HepG2 (cell line): ENCODE measurements around the gene RIIAD1.

ENCODE experiments used
- CHD2 ChIP-seq: IDR thresholded peaks from 2 replicates; pipeline ENCODE4 v1.6.1; 2011; ENCODE audit warnings: low read depth, low read length, improper control_type of control experiment
- ELF3 ChIP-seq: IDR thresholded peaks from 2 replicates; pipeline ENCODE4 v1.6.1; 2016; ENCODE audit warnings: missing genetic modification reagents, missing compliant biosample characterization
- HCFC1 ChIP-seq: fragments of 150-350 bp; IDR thresholded peaks from 2 replicates; pipeline ENCODE4 v1.6.1; 2014; ENCODE audit warnings: low read depth, low read length
- POLR2AphosphoS5 ChIP-seq: IDR thresholded peaks from 2 replicates; pipeline ENCODE4 v1.6.1; 2012; ENCODE audit warnings: low read depth, low read length
- ZNF367 ChIP-seq: sonication (generic); formaldehyde crosslinking; IDR thresholded peaks from 2 replicates; pipeline ENCODE4 v1.4.0; 2020; ENCODE audit warnings: missing genetic modification reagents, borderline replicate concordance
- TF ChIP-seq, protein P1 (sequence below): sonication (generic); formaldehyde crosslinking; IDR thresholded peaks from 2 replicates; pipeline ENCODE4 v1.5.0; 2020; ENCODE audit warnings: mild to moderate bottlenecking, missing genetic modification reagents, moderate library complexity

DNA sequence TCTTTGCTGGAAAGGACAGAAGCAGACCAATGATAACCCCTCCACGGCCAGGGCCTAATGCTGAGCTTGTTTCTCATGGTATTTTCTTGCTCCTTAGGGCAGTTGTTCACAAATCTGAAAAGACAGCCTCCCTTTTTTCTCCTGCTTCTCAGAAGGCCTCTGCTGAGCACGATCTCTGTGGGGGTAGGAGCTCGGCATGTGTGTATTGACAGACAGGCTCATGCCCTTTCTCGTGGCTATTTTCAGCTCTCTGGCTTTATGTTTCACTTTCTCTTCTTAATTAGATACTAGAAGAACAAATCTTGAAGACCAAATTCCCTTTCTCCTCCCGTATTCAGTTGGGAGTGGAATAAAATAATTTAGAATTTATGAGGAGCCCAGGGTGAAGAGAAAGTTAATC, 768 bp upstream of the RIIAD1 start:
- TF ChIP-seq ELF3 (CRISPR knock-in tag) (no peak), ZNF367 (CRISPR knock-in tag) (no peak), POLR2AphosphoS5 (no peak), HCFC1 (no peak), CHD2 (no peak)
- TF ChIP-seq, protein P1, sequence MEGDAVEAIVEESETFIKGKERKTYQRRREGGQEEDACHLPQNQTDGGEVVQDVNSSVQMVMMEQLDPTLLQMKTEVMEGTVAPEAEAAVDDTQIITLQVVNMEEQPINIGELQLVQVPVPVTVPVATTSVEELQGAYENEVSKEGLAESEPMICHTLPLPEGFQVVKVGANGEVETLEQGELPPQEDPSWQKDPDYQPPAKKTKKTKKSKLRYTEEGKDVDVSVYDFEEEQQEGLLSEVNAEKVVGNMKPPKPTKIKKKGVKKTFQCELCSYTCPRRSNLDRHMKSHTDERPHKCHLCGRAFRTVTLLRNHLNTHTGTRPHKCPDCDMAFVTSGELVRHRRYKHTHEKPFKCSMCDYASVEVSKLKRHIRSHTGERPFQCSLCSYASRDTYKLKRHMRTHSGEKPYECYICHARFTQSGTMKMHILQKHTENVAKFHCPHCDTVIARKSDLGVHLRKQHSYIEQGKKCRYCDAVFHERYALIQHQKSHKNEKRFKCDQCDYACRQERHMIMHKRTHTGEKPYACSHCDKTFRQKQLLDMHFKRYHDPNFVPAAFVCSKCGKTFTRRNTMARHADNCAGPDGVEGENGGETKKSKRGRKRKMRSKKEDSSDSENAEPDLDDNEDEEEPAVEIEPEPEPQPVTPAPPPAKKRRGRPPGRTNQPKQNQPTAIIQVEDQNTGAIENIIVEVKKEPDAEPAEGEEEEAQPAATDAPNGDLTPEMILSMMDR (CRISPR knock-in tag), result no peak
